HG03196 (cell line): ENCODE measurements around the gene LIFR.

Experiments used
- ATAC-seq: cut with Tn5 transposase; IDR thresholded peaks from one replicate; pipeline ENCODE4 v1.9.1; 2021; ENCODE audit not compliant: unreplicated experiment

Gene LIFR

GRCh38 chr5:38468202-38468673 lies 88.2 kb downstream of the LIFR start:
- no peak for ATAC-seq

- ATAC-seq = no peak
These were observed 88.9 kb downstream of the LIFR start for GRCh38 chr5:38467353-38468040.

GRCh38 chr5:38466424-38467189 lies 89.8 kb downstream of the LIFR start:
- no peak for ATAC-seq

- ATAC-seq = no peak
These were observed 90.6 kb downstream of the LIFR start for GRCh38 chr5:38465702-38466423.

- ATAC-seq = no peak
These were observed 91.4 kb downstream of the LIFR start for GRCh38 chr5:38465061-38465460.

- no peak for ATAC-seq
These were observed 92.6 kb downstream of the LIFR start for GRCh38 chr5:38463634-38464521.

GRCh38 chr5:38462976-38463633 lies 93.3 kb downstream of the LIFR start:
- no peak for ATAC-seq

GRCh38 chr5:38458174-38458573 lies 98.3 kb downstream of the LIFR start:
- ATAC-seq = no peak

GRCh38 chr5:38456657-38457399 lies 99.6 kb downstream of the LIFR start:
- ATAC-seq = no peak

- ATAC-seq = peak; percentile 54
These were observed 100.6 kb downstream of the LIFR start for GRCh38 chr5:38455796-38456330.

- ATAC-seq = no peak
These were observed 102.5 kb downstream of the LIFR start for GRCh38 chr5:38453921-38454320.

- peak; percentile 98 for ATAC-seq
These were observed 102.9 kb downstream of the LIFR start for GRCh38 chr5:38453506-38453905.

- no peak for ATAC-seq
These were observed 104.2 kb downstream of the LIFR start for GRCh38 chr5:38452201-38452600.

- ATAC-seq = no peak
These were observed 105.2 kb downstream of the LIFR start for GRCh38 chr5:38451074-38451725.

- no peak for ATAC-seq
These were observed 105.8 kb downstream of the LIFR start for GRCh38 chr5:38450627-38451026.

GRCh38 chr5:38448568-38449350 lies 107.7 kb downstream of the LIFR start:
- ATAC-seq = no peak

- ATAC-seq = no peak
These were observed 108.7 kb downstream of the LIFR start for GRCh38 chr5:38447786-38448185.

- ATAC-seq = no peak
These were observed 109.4 kb downstream of the LIFR start for GRCh38 chr5:38447056-38447455.
